Liver (tissue), 9 donors: ENCODE results near the gene NXPH3. TPM values are rescaled to one million over a fixed set of nuclear protein-coding genes. Genes with fewer than 3 reads are reported as not detected.

Experiments
- DNase-seq: peaks from one replicate; pipeline ENCODE4 v3.0.0-alpha.2; 2017; ENCODE audit warnings: low spot score
- H3K27ac ChIP-seq, 2 donors: one replicate each; pipeline ENCODE4 v1.7.0; 2013; ENCODE audit warnings: inconsistent platforms in 2 of 2, low read length in 2 of 2, control low read depth in 1 of 2, low read depth in 1 of 2, mild to moderate bottlenecking in 1 of 2
- H3K27me3 ChIP-seq, 4 donors: one replicate each; pipeline versions ENCODE4 v1.6.1 to v1.7.0; 2013; ENCODE audit warnings: low read length in 3 of 4, inconsistent platforms in 1 of 4, mild to moderate bottlenecking in 1 of 4, moderate library complexity in 1 of 4; ENCODE audit not compliant: control insufficient read depth in 4 of 4, insufficient read depth in 4 of 4
- H3K36me3 ChIP-seq, 4 donors: one replicate each; pipeline versions ENCODE4 v1.6.1 to v1.7.0; 2013; ENCODE audit warnings: low read length in 3 of 4, mild to moderate bottlenecking in 3 of 4, low read depth in 1 of 4, moderate library complexity in 1 of 4; ENCODE audit not compliant: control insufficient read depth in 4 of 4, insufficient read depth in 3 of 4
- H3K4me1 ChIP-seq, 4 donors: one replicate each; pipeline versions ENCODE4 v1.6.1 to v1.7.0; 2013; ENCODE audit warnings: low read length in 3 of 4, mild to moderate bottlenecking in 3 of 4, moderate library complexity in 1 of 4; ENCODE audit not compliant: control insufficient read depth in 4 of 4, insufficient read depth in 4 of 4
- H3K4me3 ChIP-seq, 3 donors: one replicate each; pipeline versions ENCODE4 v1.6.1 to v1.7.0; 2013; ENCODE audit warnings: low read length in 3 of 3, control low read depth in 1 of 3, low read depth in 1 of 3, mild to moderate bottlenecking in 1 of 3
- H3K9ac ChIP-seq, 2 donors: one replicate each; pipeline ENCODE4 v1.7.0; 2013; ENCODE audit warnings: low read length in 2 of 2, mild to moderate bottlenecking in 2 of 2, moderate library complexity in 2 of 2, control low read depth in 1 of 2, low read depth in 1 of 2
- H3K9me3 ChIP-seq, 4 donors: one replicate each; pipeline versions ENCODE4 v1.6.1 to v1.7.0; 2013; ENCODE audit warnings: low read length in 3 of 4; ENCODE audit not compliant: control insufficient read depth in 4 of 4
- ATF3 ChIP-seq: IDR thresholded peaks from 2 replicates; pipeline ENCODE4 v1.6.1; 2016; ENCODE audit warnings: antibody characterized with exemption
- CTCF ChIP-seq: fragments of 150-350 bp; IDR thresholded peaks from 2 replicates; pipeline ENCODE4 v1.5.1; 2017; ENCODE audit warnings: improper control_type of control experiment, low read depth, low read length; ENCODE audit not compliant: missing input control
- EGR1 ChIP-seq, 2 donors: IDR thresholded peaks; 2 replicates each; pipeline ENCODE4 v1.6.1; 2016 to 2018; ENCODE audit warnings: antibody characterized with exemption in 2 of 2, low read depth in 2 of 2
- FOXA1 ChIP-seq: IDR thresholded peaks from 2 replicates; pipeline ENCODE4 v1.6.1; 2016; ENCODE audit warnings: antibody characterized with exemption
- FOXA2 ChIP-seq: IDR thresholded peaks from 2 replicates; pipeline ENCODE4 v1.6.1; 2016; ENCODE audit warnings: antibody characterized with exemption
- GABPA ChIP-seq, 2 donors: IDR thresholded peaks in 1 of 2; conservative IDR thresholded peaks in 1 of 2; 2 replicates each; pipeline ENCODE4 v1.6.1; 2016; ENCODE audit warnings: antibody characterized with exemption in 2 of 2, mild to moderate bottlenecking in 1 of 2, moderate library complexity in 1 of 2
- HNF4A ChIP-seq, 2 donors: conservative IDR thresholded peaks; 2 replicates each; pipeline ENCODE4 v1.6.1; 2016; ENCODE audit warnings: antibody characterized with exemption in 2 of 2, mild to moderate bottlenecking in 2 of 2
- HNF4G ChIP-seq: IDR thresholded peaks from 2 replicates; pipeline ENCODE4 v1.6.1; 2016; ENCODE audit warnings: antibody characterized with exemption
- JUND ChIP-seq, 2 donors: IDR thresholded peaks; 2 replicates each; pipeline ENCODE4 v1.6.1; 2016; ENCODE audit warnings: antibody characterized with exemption in 2 of 2
- NR2F2 ChIP-seq: IDR thresholded peaks from 2 replicates; pipeline ENCODE4 v1.6.1; 2016; ENCODE audit warnings: antibody characterized with exemption
- RAD21 ChIP-seq, 2 donors: IDR thresholded peaks; 2 replicates each; pipeline ENCODE4 v1.6.1; 2016; ENCODE audit warnings: antibody characterized with exemption in 2 of 2, mild to moderate bottlenecking in 2 of 2
- REST ChIP-seq: IDR thresholded peaks from 2 replicates; pipeline ENCODE4 v1.6.1; 2016; ENCODE audit warnings: antibody characterized with exemption, mild to moderate bottlenecking
- RXRA ChIP-seq, 2 donors: IDR thresholded peaks; 2 replicates each; pipeline ENCODE4 v1.6.1; 2017 to 2018; ENCODE audit warnings: antibody characterized with exemption in 2 of 2, mild to moderate bottlenecking in 1 of 2
- SP1 ChIP-seq: IDR thresholded peaks from 2 replicates; pipeline ENCODE4 v1.6.1; 2018; ENCODE audit warnings: antibody characterized with exemption, mild to moderate bottlenecking
- TAF1 ChIP-seq: conservative IDR thresholded peaks from 2 replicates; pipeline ENCODE4 v1.6.1; 2016; ENCODE audit warnings: antibody characterized with exemption, mild to moderate bottlenecking
- YY1 ChIP-seq: IDR thresholded peaks from 2 replicates; pipeline ENCODE4 v1.6.1; 2016; ENCODE audit warnings: antibody characterized with exemption, mild to moderate bottlenecking
- ZBTB33 ChIP-seq: IDR thresholded peaks from 2 replicates; pipeline ENCODE4 v1.6.1; 2016; ENCODE audit warnings: antibody characterized with exemption
- WGBS: extraction: QIAGEN DNeasy Blood & Tissue Kit; methylation state at CpG from one replicate; pipeline ENCODE4 v1.1.7; 2013; 5-methylcytosine and 5-hydroxymethylcytosine counted together
- polyA plus RNA-seq, 2 donors: library from polyadenylated mRNA; stranded (reverse) in 1 of 2; unstranded in 1 of 2; fragments of 200-250 nt in 1 of 2; fragments of >200 nt in 1 of 2; fragmentation: Nextera tagmentation in 1 of 2; extraction: Ambion mirVana in 1 of 2; gene quantifications; one replicate each; pipeline versions ENCODE4 v1.2.1 to v1.2.3, GENCODE V29; 2013 to 2015
- total RNA-seq, 2 donors: library from RNA; depleted of rRNA; stranded (reverse); fragments of >200 nt; gene quantifications; one replicate each; pipeline ENCODE4 v1.2.3, GENCODE V29; 2014
- TF ChIP-seq, protein P1 (sequence below): IDR thresholded peaks from 2 replicates; pipeline ENCODE4 v1.6.1; 2016; ENCODE audit warnings: antibody characterized with exemption
- donor health status: healthy.
- donor health status: healthy.
- donor health status: healthy.
- donor health status: healthy.
- donor health status: healthy.

The NXPH3 gene
- total and polyA plus RNA-seq, 4 donors = 0.17 to 0.22 TPM; not detected in 2

DNA sequence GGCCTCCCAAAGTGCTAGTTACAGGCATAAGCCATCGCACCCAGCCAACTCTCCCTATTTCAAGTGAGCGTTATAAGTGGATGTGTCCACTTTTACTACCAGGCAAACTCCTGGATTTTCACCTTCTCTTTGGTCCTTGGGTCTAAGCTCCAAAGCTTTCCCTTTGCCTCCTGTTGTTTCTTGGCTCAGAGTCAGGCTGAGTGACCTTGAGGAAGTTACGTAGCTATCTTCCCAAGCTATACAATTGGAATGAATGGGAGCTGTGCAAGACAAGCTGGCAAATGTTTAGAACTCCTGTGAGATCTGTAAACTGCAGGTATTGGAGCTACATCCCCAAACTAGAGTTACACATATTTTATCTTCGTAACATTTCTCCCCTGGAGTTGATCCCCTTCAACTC lies 20.3 kb downstream of the NXPH3 start:
- no peak overlapping the region for H3K27ac ChIP-seq
- no peak for TF ChIP-seq ZBTB33
- TF ChIP-seq CTCF = no peak
- TF ChIP-seq FOXA2 = no peak
- TF ChIP-seq YY1 = no peak
- TF ChIP-seq JUND (IDR thresholded peaks at IDR 0.05) = no peak
- no peak for TF ChIP-seq HNF4G
- no peak for TF ChIP-seq HNF4A (conservative IDR thresholded peaks at IDR 0.05)
- TF ChIP-seq TAF1 = no peak
- TF ChIP-seq SP1 = no peak
- TF ChIP-seq REST = no peak
- TF ChIP-seq NR2F2 = no peak
- no peak for TF ChIP-seq RAD21 (IDR thresholded peaks at IDR 0.05)
- TF ChIP-seq ATF3 = no peak
- TF ChIP-seq RXRA (IDR thresholded peaks at IDR 0.05) = no peak
- no peak for TF ChIP-seq GABPA (IDR thresholded peaks at IDR 0.05 in 1 of 2, conservative IDR thresholded peaks at IDR 0.05 in 1 of 2)
- TF ChIP-seq, protein P1, sequence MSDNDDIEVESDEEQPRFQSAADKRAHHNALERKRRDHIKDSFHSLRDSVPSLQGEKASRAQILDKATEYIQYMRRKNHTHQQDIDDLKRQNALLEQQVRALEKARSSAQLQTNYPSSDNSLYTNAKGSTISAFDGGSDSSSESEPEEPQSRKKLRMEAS = no peak
- no peak for TF ChIP-seq FOXA1
- no peak for TF ChIP-seq EGR1 (IDR thresholded peaks at IDR 0.05; ENCODE audit: low read depth in 2 of 2)
- no peak for DNase-seq
- H3K27me3 ChIP-seq = no peaks in the 10 kb centered on the region
- peaks cover 14 to 44% (median 33%) of the 10 kb centered on the region in 4 donors for H3K36me3 ChIP-seq
- H3K4me1 ChIP-seq = peaks cover 0 to 4% (median 0%) of the 10 kb centered on the region in 4 donors
- WGBS = 92% methylated on average over 4 of the region's 4 CpGs
- no peaks in the 10 kb centered on the region for H3K9me3 ChIP-seq
- no peak overlapping the region for H3K9ac ChIP-seq
- no peak overlapping the region for H3K4me3 ChIP-seq
